Activated T-helper 2 cell treated with anti-CD3 and anti-CD28 coated beads, Interferon-gamma antibody, Interleukin-2, Interleukin-4, amounts not matched to agents 10 μg/mL and 5 μg/mL and 100 μg/mL, durations not matched to agents 14 hours and 24 hours and 36 hours (primary cell): ENCODE results near the gene TBC1D25. TPM values are rescaled to one million over a fixed set of nuclear protein-coding genes. Genes with fewer than 3 reads are reported as not detected.
"Not testable (repeated sequence)": the region's sequence is repeated elsewhere in the genome, so short reads cannot be mapped to it uniquely, and the experiment has no call there.

Experiments used
- DNase-seq: peaks from one replicate; pipeline ENCODE4 v3.0.0; 2021; ENCODE audit warnings: low spot score
- H3K27ac Mint-ChIP-seq: one replicate; pipeline ENCODE4 v1.8.0; 2021; ENCODE audit warnings: mixed read lengths
- H3K27me3 Mint-ChIP-seq: one replicate; pipeline ENCODE4 v1.8.0; 2021; ENCODE audit warnings: low read depth, mixed read lengths
- H3K36me3 Mint-ChIP-seq: one replicate; pipeline ENCODE4 v1.8.0; 2021; ENCODE audit warnings: low read depth, mixed read lengths
- H3K4me1 Mint-ChIP-seq: one replicate; pipeline ENCODE4 v1.8.0; 2021; ENCODE audit warnings: low read depth, mixed read lengths
- H3K4me3 Mint-ChIP-seq: one replicate; pipeline ENCODE4 v1.8.0; 2021; ENCODE audit warnings: low read depth, mild to moderate bottlenecking, moderate library complexity, mixed read lengths
- H3K9me3 Mint-ChIP-seq: one replicate; pipeline ENCODE4 v1.8.0; 2021; ENCODE audit warnings: mixed read lengths
- intact Hi-C: fragments of 100-400 bp; cut with micrococcal nuclease; formaldehyde crosslinking; loops from one replicate; pipeline ENCODE4 v1.15.1; 2023
- total RNA-seq: library from RNA; stranded (reverse); gene quantifications from 2 replicates; pipeline ENCODE4 v1.2.3, GENCODE V29; 2022

The TBC1D25 gene
- total RNA-seq, 1 donor from 2014 or later, result 16.0 TPM

- Mint-ChIP-seq H3K4me3 (peak overlapping the region; percentile 89), H3K4me1 (peaks cover 19% of the 10 kb centered on the region), H3K27ac (peak overlapping the region; percentile 94), H3K27me3 (no peaks in the 10 kb centered on the region), H3K9me3 (no peaks in the 10 kb centered on the region), H3K36me3 (peaks cover 26% of the 10 kb centered on the region)
- intact Hi-C loops, result no loop called here
- DNase-seq, result no peak
Measured at GRCh38 chrX:48540480-48540879, 966 bp downstream of the TBC1D25 start.

- peaks cover 29% of the 10 kb centered on the region for H3K36me3 Mint-ChIP-seq
- no peak for DNase-seq
- no peaks in the 10 kb centered on the region for H3K27me3 Mint-ChIP-seq
- intact Hi-C loops, result no loop called here
- peaks cover 20% of the 10 kb centered on the region for H3K4me1 Mint-ChIP-seq
- peak overlapping the region; percentile 89 for H3K4me3 Mint-ChIP-seq
- peak overlapping the region; percentile 94 for H3K27ac Mint-ChIP-seq
- H3K9me3 Mint-ChIP-seq, result no peaks in the 10 kb centered on the region
Measured at GRCh38 chrX:48541140-48541814, 1.8 kb downstream of the TBC1D25 start.

GRCh38 chrX:48548871-48549270 is 9.4 kb downstream of the TBC1D25 start:
- DNase-seq, result no peak
- H3K27ac Mint-ChIP-seq, result no peak overlapping the region

GRCh38 chrX:48555731-48556325 is 16.3 kb downstream of the TBC1D25 start:
- H3K4me1 Mint-ChIP-seq, H3K9me3 Mint-ChIP-seq, H3K27me3 Mint-ChIP-seq, intact Hi-C loops, DNase-seq, H3K27ac Mint-ChIP-seq, H3K4me3 Mint-ChIP-seq: not testable (repeated sequence)
- H3K36me3 Mint-ChIP-seq, result peaks cover 35% of the 10 kb centered on the region

More at GRCh38 chrX:48548871-48549270, 9.4 kb downstream of the TBC1D25 start:
- Mint-ChIP-seq H3K4me3 (no peak overlapping the region), H3K9me3 (no peaks in the 10 kb centered on the region), H3K27me3 (no peaks in the 10 kb centered on the region), H3K36me3 (peaks cover 34% of the 10 kb centered on the region), H3K4me1 (peaks cover 3% of the 10 kb centered on the region)
- intact Hi-C loops, result no loop called here

- intact Hi-C loops, result no loop called here
- no peaks in the 10 kb centered on the region for H3K9me3 Mint-ChIP-seq
- peaks cover 49% of the 10 kb centered on the region for H3K36me3 Mint-ChIP-seq
- H3K27ac Mint-ChIP-seq, result peak overlapping the region; percentile 74
- no peak for DNase-seq
- H3K4me3 Mint-ChIP-seq, result no peak overlapping the region
- H3K4me1 Mint-ChIP-seq, result peaks cover 2% of the 10 kb centered on the region
- no peaks in the 10 kb centered on the region for H3K27me3 Mint-ChIP-seq
Measured at GRCh38 chrX:48558271-48558670, 18.8 kb downstream of the TBC1D25 start.

- intact Hi-C loops, result no loop called here
- no peak for DNase-seq
- Mint-ChIP-seq H3K4me3 (no peak overlapping the region), H3K36me3 (peaks cover 54% of the 10 kb centered on the region), H3K27ac (no peak overlapping the region), H3K27me3 (no peaks in the 10 kb centered on the region), H3K9me3 (no peaks in the 10 kb centered on the region), H3K4me1 (peaks cover 2% of the 10 kb centered on the region)
Measured at GRCh38 chrX:48559636-48560035, 20.1 kb downstream of the TBC1D25 start.

GRCh38 chrX:48560056-48560455 is 20.5 kb downstream of the TBC1D25 start:
- no peak overlapping the region for H3K27ac Mint-ChIP-seq
- no peak overlapping the region for H3K4me3 Mint-ChIP-seq
- H3K27me3 Mint-ChIP-seq, result no peaks in the 10 kb centered on the region
- intact Hi-C loops, result no loop called here
- H3K36me3 Mint-ChIP-seq, result peaks cover 50% of the 10 kb centered on the region
- H3K4me1 Mint-ChIP-seq, result peaks cover 2% of the 10 kb centered on the region
- H3K9me3 Mint-ChIP-seq, result no peaks in the 10 kb centered on the region
- DNase-seq, result no peak

- Mint-ChIP-seq H3K4me1 (peaks cover 2% of the 10 kb centered on the region), H3K9me3 (no peaks in the 10 kb centered on the region), H3K27ac (no peak overlapping the region), H3K27me3 (no peaks in the 10 kb centered on the region), H3K4me3 (no peak overlapping the region), H3K36me3 (peaks cover 45% of the 10 kb centered on the region)
- DNase-seq, result no peak
- intact Hi-C loops, result no loop called here
Measured at GRCh38 chrX:48560681-48561080, 21.2 kb downstream of the TBC1D25 start.

- H3K4me3 Mint-ChIP-seq, result no peak overlapping the region
- DNase-seq, result no peak
- H3K9me3 Mint-ChIP-seq, result no peaks in the 10 kb centered on the region
- H3K4me1 Mint-ChIP-seq, result peaks cover 6% of the 10 kb centered on the region
- peaks cover 3% of the 10 kb centered on the region for H3K36me3 Mint-ChIP-seq
- H3K27me3 Mint-ChIP-seq, result no peaks in the 10 kb centered on the region
- peak overlapping the region; percentile 77 for H3K27ac Mint-ChIP-seq
- intact Hi-C loops, result loop anchor here (1.0 to 5.0 kb wide), 3 partner anchors 27 to 93 kb away; partner anchors contain the start of genes EBP, FTSJ1 and WDR13
Measured at GRCh38 chrX:48569958-48570357, 30.4 kb downstream of the TBC1D25 start.

GRCh38 chrX:48573690-48574269 is 34.3 kb downstream of the TBC1D25 start:
- H3K4me3 Mint-ChIP-seq, result peak overlapping the region; percentile 99
- peaks cover 39% of the 10 kb centered on the region for H3K36me3 Mint-ChIP-seq
- peak overlapping the region; percentile 100 for H3K27ac Mint-ChIP-seq
- H3K4me1 Mint-ChIP-seq, result peaks cover 15% of the 10 kb centered on the region
- intact Hi-C loops, result loop anchor here (1.0 to 5.0 kb wide), 5 partner anchors 24 to 470 kb away; partner anchors contain the start of genes EBP, FTSJ1, TBC1D25 and TFE3
- H3K27me3 Mint-ChIP-seq, result no peaks in the 10 kb centered on the region
- H3K9me3 Mint-ChIP-seq, result no peaks in the 10 kb centered on the region
- peak; percentile 15 for DNase-seq

- peak within 1 kb of the TSS; percentile 100 for H3K27ac Mint-ChIP-seq
- DNase-seq, result peak; percentile 89
- H3K4me1 Mint-ChIP-seq, result peaks cover 17% of the 10 kb centered on the region
- no peaks in the 10 kb centered on the region for H3K9me3 Mint-ChIP-seq
- peak within 1 kb of the TSS; percentile 99 for H3K4me3 Mint-ChIP-seq
- intact Hi-C loops, result loop anchor here (1.0 to 5.0 kb wide), 5 partner anchors 23 to 469 kb away; partner anchors contain the start of genes EBP, FTSJ1, TBC1D25 and TFE3
- no peaks in the 10 kb centered on the region for H3K27me3 Mint-ChIP-seq
- H3K36me3 Mint-ChIP-seq, result peaks cover 47% of the 10 kb centered on the region
Measured at GRCh38 chrX:48574270-48575266, 35.1 kb downstream of the TBC1D25 start, which contains the start of gene RBM3. RBM3 (plus strand) TSS chrX:48574484; CDS start chrX:48575181, 697 bp downstream.

GRCh38 chrX:48575642-48576041 is 36.1 kb downstream of the TBC1D25 start:
- Mint-ChIP-seq H3K36me3 (peaks cover 52% of the 10 kb centered on the region), H3K4me1 (peaks cover 17% of the 10 kb centered on the region), H3K27me3 (no peaks in the 10 kb centered on the region), H3K27ac (peak overlapping the region; percentile 100), H3K4me3 (peak overlapping the region; percentile 99), H3K9me3 (no peaks in the 10 kb centered on the region)
- intact Hi-C loops, result no loop called here
- no peak for DNase-seq
